ENCODE data around the gene PCSK9.
A peak's percentile ranks its signal among the peaks of the same experiment; 100 is the strongest.

- no peak for TF ChIP-seq CTCF (IDR thresholded peaks at IDR 0.05; ENCODE audit: poor library complexity)
- peak; percentile 5 for TF ChIP-seq EZH2 (IDR thresholded peaks at IDR 0.05; ENCODE audit: borderline replicate concordance)
Observed at GRCh38 chr1:54996869-54997710, 42.3 kb upstream of the PCSK9 start.
